NCI-H226 (cell line): ENCODE data around the gene KRTAP10-6.
"Not testable (repeated sequence)": the region's sequence is repeated elsewhere in the genome, so short reads cannot be mapped to it uniquely, and the experiment has no call there.

Experiments used
- DNase-seq: peaks from one replicate; pipeline ENCODE4 v3.0.0-alpha.2; 2015

Gene KRTAP10-6

GRCh38 chr21:44578371-44579055, 13.8 kb downstream of the KRTAP10-6 start:
- no peak for DNase-seq

GRCh38 chr21:44576025-44576420, 16.3 kb downstream of the KRTAP10-6 start:
- DNase-seq, result no peak

GRCh38 chr21:44575307-44576024, 16.8 kb downstream of the KRTAP10-6 start:
- no peak for DNase-seq

- DNase-seq, result no peak
These were observed 17.6 kb downstream of the KRTAP10-6 start for GRCh38 chr21:44574457-44575306.

- not testable (repeated sequence) for DNase-seq
These were observed 18.5 kb downstream of the KRTAP10-6 start, which contains the start of gene KRTAP10-4 for GRCh38 chr21:44573630-44574456. Gene KRTAP10-4 (plus strand): TSS chr21:44573729. CDS start chr21:44573759, 30 bp downstream.

GRCh38 chr21:44572959-44573583, 19.2 kb downstream of the KRTAP10-6 start:
- DNase-seq, result no peak

GRCh38 chr21:44571844-44572782, 20.2 kb downstream of the KRTAP10-6 start:
- DNase-seq, result no peak

- DNase-seq, result no peak
These were observed 21.0 kb downstream of the KRTAP10-6 start for GRCh38 chr21:44571296-44571695.

- DNase-seq, result no peak
These were observed 22.3 kb downstream of the KRTAP10-6 start for GRCh38 chr21:44569861-44570517.

- no peak for DNase-seq
These were observed 23.4 kb downstream of the KRTAP10-6 start for GRCh38 chr21:44568667-44569556.

GRCh38 chr21:44568261-44568660, 24.0 kb downstream of the KRTAP10-6 start:
- DNase-seq, result no peak

GRCh38 chr21:44567481-44568171, 24.7 kb downstream of the KRTAP10-6 start:
- no peak for DNase-seq

GRCh38 chr21:44566403-44566802, 25.9 kb downstream of the KRTAP10-6 start:
- no peak for DNase-seq

- no peak for DNase-seq
These were observed 27.3 kb downstream of the KRTAP10-6 start for GRCh38 chr21:44564886-44565598.

- DNase-seq, result no peak
These were observed 28.2 kb downstream of the KRTAP10-6 start for GRCh38 chr21:44564099-44564498.

GRCh38 chr21:44558695-44559094, 33.6 kb downstream of the KRTAP10-6 start, which contains the start of gene KRTAP10-3:
Gene KRTAP10-3 (minus strand): TSS chr21:44558795. CDS start chr21:44558715, 80 bp downstream.
- DNase-seq, result no peak

- not testable (repeated sequence) for DNase-seq
These were observed 34.0 kb downstream of the KRTAP10-6 start for GRCh38 chr21:44558329-44558675.
